Adrenal gland (tissue), 5 donors: ENCODE results near the gene TRIM40.

Source experiments
- CTCF ChIP-seq, 6 experiments: fragments of 450-650 bp in 4 of 6; fragments of 200-600 bp in 2 of 6; sonication (generic) in 1 of 6; IDR thresholded peaks; 1 replicate in 5 of 6; 2 replicates in 1 of 6; pipeline versions ENCODE4 v1.5.1 to v1.8.0; 2016 to 2021; ENCODE audit warnings: antibody characterized with exemption in 6 of 6, mild to moderate bottlenecking in 2 of 6, moderate library complexity in 1 of 6
- POLR2A ChIP-seq, 2 donors: fragments of 450-650 bp; IDR thresholded peaks; one replicate each; pipeline ENCODE4 v1.6.1; 2017; ENCODE audit warnings: antibody characterized with exemption in 2 of 2, mild to moderate bottlenecking in 2 of 2, moderate library complexity in 1 of 2
- donor health status: DM: no; HTN: no; CAD: no.

DNA sequence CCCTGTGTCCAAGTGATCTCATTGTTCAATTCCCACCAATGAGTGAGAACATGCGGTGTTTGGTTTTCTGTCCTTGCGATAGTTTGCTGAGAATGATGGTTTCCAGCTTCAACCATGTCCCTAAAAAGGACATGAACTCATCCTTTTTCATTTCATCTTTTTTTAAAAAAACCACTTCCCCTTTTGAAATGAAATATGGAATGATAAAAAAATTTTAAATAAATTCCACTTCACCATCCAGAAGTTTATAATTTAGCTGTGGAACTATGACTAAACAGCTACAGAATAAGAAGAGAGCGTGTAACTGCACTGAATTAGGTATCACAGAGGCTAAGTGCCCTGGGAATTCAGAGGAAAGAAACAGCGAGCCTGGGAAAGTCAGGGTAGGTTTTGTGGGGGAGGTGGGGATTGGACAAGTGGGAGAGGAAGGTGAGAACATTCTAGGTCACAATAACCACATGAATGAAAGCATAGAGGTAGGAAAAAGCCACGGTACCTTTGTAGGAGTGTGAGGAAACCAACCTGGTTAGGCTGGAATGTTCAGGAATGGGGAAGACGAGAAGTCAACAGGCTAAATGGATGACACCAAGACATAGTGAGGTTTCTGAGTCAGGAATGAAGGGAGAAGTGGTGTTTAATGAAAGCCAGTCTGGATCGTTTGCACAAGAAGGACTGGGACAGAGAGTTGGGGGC, 14.1 kb downstream of the TRIM40 start:
- TF ChIP-seq CTCF (IDR thresholded peaks at IDR 0.05) (no peak), POLR2A (IDR thresholded peaks at IDR 0.05) (no peak)
